GM12801 (cell line): Measurements from ENCODE around the gene PLSCR3.

ENCODE experiments used
- CTCF ChIP-seq: IDR thresholded peaks from one replicate; pipeline ENCODE4 v1.5.1; 2011; ENCODE audit warnings: control low read depth; ENCODE audit not compliant: insufficient read length; ENCODE audit errors: extremely low read depth

The PLSCR3 gene

GRCh38 chr17:7439462-7440112, 45.3 kb upstream of the PLSCR3 start, which contains the start of gene FGF11:
Gene FGF11 (plus strand): TSS chr17:7439512. CDS start chr17:7439621, 109 bp downstream.
- TF ChIP-seq CTCF = no peak

GRCh38 chr17:7438656-7439460, 44.5 kb upstream of the PLSCR3 start:
- no peak for TF ChIP-seq CTCF

GRCh38 chr17:7437950-7438614, 43.8 kb upstream of the PLSCR3 start:
- no peak for TF ChIP-seq CTCF

GRCh38 chr17:7437369-7437863, 43.1 kb upstream of the PLSCR3 start:
- no peak for TF ChIP-seq CTCF

GRCh38 chr17:7436556-7437368, 42.4 kb upstream of the PLSCR3 start:
- TF ChIP-seq CTCF = no peak

- no peak for TF ChIP-seq CTCF
Measured at GRCh38 chr17:7435676-7436555, 41.6 kb upstream of the PLSCR3 start.
